ENCODE results near the gene CUX1. TPM values are rescaled to one million over a fixed set of nuclear protein-coding genes. Genes with fewer than 3 reads are reported as not detected.
"Not testable (repeated sequence)": the region's sequence is repeated elsewhere in the genome, so short reads cannot be mapped to it uniquely, and the experiment has no call there.

Gene CUX1
- total and polyA plus RNA-seq, 5 donors: 54.1 to 146 (median 109) TPM

DNA sequence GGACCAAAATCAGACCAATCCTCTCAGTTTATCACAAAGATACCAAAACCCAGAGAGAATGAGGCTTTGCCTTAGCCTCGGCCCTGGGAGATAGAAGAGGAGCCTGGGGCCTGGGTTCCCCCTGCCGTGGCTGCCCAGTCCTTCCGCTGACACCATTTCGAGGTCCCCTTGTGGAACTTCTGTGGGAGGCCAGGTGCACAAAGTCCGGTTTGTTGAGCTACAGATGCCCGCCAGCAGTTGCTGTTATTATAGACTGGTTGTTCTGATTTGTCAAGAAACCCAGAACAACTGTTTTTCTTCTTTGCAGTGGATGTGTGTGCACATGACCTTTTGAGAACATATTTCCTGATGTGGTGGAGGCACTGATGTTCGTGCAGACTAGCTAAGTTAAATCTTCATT lies 47.6 kb downstream of the CUX1 start:
- ATAC-seq: no peak
- intact Hi-C loops (cut with DNase I): no loop called here
- Histone ChIP-seq H3K27me3 (ENCODE audit: control insufficient read depth, insufficient read depth) (no peaks in the 10 kb centered on the region), H3K27ac (ENCODE audit: low read length) (no peak overlapping the region), H3K4me3 (ENCODE audit: low read length) (no peak overlapping the region), H3K4me1 (ENCODE audit: control insufficient read depth, insufficient read depth, low read length) (peaks cover 13% of the 10 kb centered on the region), H3K9me3 (ENCODE audit: control insufficient read depth, low read length) (no peaks in the 10 kb centered on the region)
- no peak for DNase-seq
- WGBS: 83% methylated on average over 7 of the region's 7 CpGs

GRCh38 chr7:101865455-101865854 lies 48.0 kb downstream of the CUX1 start:
- intact Hi-C loops (cut with DNase I): no loop called here
- ATAC-seq (peak; percentile 27 to 41), DNase-seq (no peak)
- no peaks in the 10 kb centered on the region for H3K9me3 ChIP-seq (ENCODE audit: control insufficient read depth, low read length)
- peak overlapping the region; percentile 6 for H3K27ac ChIP-seq (ENCODE audit: low read length)
- H3K27me3 ChIP-seq (ENCODE audit: control insufficient read depth, insufficient read depth): no peaks in the 10 kb centered on the region
- no peak overlapping the region for H3K4me3 ChIP-seq (ENCODE audit: low read length)
- 72% methylated on average over 13 of the region's 13 CpGs for WGBS
- peaks cover 11% of the 10 kb centered on the region for H3K4me1 ChIP-seq (ENCODE audit: control insufficient read depth, insufficient read depth, low read length)

GRCh38 chr7:101866328-101866727 lies 48.9 kb downstream of the CUX1 start:
- intact Hi-C loops (cut with DNase I): no loop called here
- H3K4me1 ChIP-seq (ENCODE audit: control insufficient read depth, insufficient read depth, low read length): peaks cover 10% of the 10 kb centered on the region
- H3K4me3 ChIP-seq (ENCODE audit: low read length): no peak overlapping the region
- H3K9me3 ChIP-seq (ENCODE audit: control insufficient read depth, low read length): no peaks in the 10 kb centered on the region
- ATAC-seq: no peak
- 99% methylated on average over 8 of the region's 8 CpGs for whole genome bisulfite sequencing
- no peak for DNase-seq
- H3K27me3 ChIP-seq (ENCODE audit: control insufficient read depth, insufficient read depth): no peaks in the 10 kb centered on the region
- no peak overlapping the region for H3K27ac ChIP-seq (ENCODE audit: low read length)

DNA sequence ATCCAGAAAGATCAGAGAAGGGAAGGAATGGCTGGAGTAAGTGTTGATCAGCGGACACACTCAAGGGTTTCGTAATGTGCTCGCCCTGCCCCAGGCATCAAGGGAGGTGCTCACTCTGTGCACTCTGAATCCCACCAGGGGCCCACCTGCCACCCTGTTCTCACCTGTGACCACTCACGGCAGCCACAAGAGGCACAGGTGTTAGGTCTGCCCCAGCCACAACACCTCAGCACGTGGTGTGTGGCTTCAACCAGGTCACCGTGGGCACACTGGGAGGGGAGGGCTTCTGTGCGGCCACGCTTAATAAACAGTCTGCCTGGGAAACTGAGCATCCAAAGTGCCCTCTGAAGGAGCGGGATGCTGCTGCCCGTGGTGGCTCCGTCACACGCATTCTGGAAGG lies 49.8 kb downstream of the CUX1 start:
- Histone ChIP-seq H3K4me3 (ENCODE audit: low read length) (no peak overlapping the region), H3K9me3 (ENCODE audit: control insufficient read depth, low read length) (no peaks in the 10 kb centered on the region), H3K4me1 (ENCODE audit: control insufficient read depth, insufficient read depth, low read length) (peaks cover 8% of the 10 kb centered on the region), H3K27ac (ENCODE audit: low read length) (no peak overlapping the region), H3K27me3 (ENCODE audit: control insufficient read depth, insufficient read depth) (no peaks in the 10 kb centered on the region)
- DNase-seq (no peak), ATAC-seq (no peak)
- intact Hi-C loops (cut with DNase I): no loop called here
- WGBS: 92% methylated on average over 12 of the region's 12 CpGs

DNA sequence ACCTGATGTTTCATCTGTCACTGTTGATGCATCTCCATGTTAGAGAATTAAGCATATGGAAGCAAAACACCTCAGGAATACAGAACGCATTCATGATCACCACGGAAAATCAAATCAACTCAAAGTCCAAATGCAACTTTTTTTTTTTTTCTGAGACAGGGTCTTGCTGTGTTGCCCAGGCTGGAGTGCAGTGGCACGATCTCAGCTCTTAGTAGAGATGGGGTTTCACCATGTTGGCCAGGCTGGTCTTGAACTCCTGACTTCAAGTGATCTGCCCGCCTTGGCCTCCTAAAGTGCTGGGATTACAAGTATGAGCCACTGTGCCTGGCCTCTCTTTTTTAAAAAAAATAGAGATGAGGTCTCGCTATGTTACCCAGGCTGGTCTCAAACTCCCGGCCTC lies 50.3 kb downstream of the CUX1 start:
- H3K4me3 ChIP-seq (ENCODE audit: low read length); DNase-seq; H3K27ac ChIP-seq (ENCODE audit: low read length); ATAC-seq; H3K4me1 ChIP-seq (ENCODE audit: control insufficient read depth, insufficient read depth, low read length); intact Hi-C loops (cut with DNase I); H3K9me3 ChIP-seq (ENCODE audit: control insufficient read depth, low read length); H3K27me3 ChIP-seq (ENCODE audit: control insufficient read depth, insufficient read depth): not testable (repeated sequence)
- 95% methylated on average over 6 of the region's 6 CpGs for WGBS

DNA sequence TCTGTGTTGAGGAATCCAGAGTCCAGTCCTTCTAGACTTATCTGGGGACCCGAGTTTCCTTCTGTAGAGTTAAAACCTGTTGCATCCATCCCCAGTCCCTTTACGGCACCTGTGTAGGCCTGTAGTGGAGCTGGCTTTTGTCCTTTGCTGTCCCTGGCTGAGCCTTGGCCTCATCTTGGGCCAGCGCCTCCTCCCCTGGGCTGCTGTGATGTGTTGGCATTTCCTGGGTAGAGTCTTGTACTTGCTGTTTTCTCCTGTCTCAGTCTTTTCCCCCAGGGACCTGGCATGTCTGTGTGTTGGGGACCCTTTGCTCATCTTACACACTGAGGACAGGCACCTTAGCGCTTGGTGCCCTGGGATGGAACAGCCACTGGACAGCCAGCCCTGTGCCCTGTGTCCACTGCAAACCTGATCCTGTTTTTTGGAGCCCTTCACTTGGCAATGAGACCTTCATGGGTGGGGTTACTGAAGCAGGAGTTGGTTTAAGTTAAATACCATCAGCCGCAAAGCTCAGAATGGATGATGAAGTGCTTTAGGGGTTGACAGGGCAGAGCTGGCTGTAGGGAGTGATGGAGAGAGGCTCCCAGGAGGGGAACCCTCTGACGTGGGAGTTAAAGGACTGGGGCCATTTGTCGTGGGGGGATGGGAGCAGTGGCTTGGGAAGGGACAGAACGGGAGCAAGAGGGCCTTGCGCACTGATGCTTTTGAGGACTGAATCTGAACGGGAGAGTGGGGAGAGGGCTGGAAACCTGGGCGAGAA lies 50.9 kb downstream of the CUX1 start:
- Histone ChIP-seq H3K9me3 (ENCODE audit: control insufficient read depth, low read length) (no peaks in the 10 kb centered on the region), H3K27ac (ENCODE audit: low read length) (no peak overlapping the region), H3K27me3 (ENCODE audit: control insufficient read depth, insufficient read depth) (no peaks in the 10 kb centered on the region), H3K4me3 (ENCODE audit: low read length) (no peak overlapping the region), H3K4me1 (ENCODE audit: control insufficient read depth, insufficient read depth, low read length) (peaks cover 5% of the 10 kb centered on the region)
- DNase-seq: no peak
- intact Hi-C loops (cut with DNase I): no loop called here
- 83% methylated on average over 11 of the region's 11 CpGs for WGBS
- no peak for ATAC-seq

- intact Hi-C loops (cut with DNase I): no loop called here
- DNase-seq (no peak), ATAC-seq (no peak)
- WGBS: 81% methylated on average over 38 of the region's 38 CpGs
- no peaks in the 10 kb centered on the region for H3K27me3 ChIP-seq (ENCODE audit: control insufficient read depth, insufficient read depth)
- no peak overlapping the region for H3K4me3 ChIP-seq (ENCODE audit: low read length)
- H3K4me1 ChIP-seq (ENCODE audit: control insufficient read depth, insufficient read depth, low read length): peaks cover 3% of the 10 kb centered on the region
- H3K9me3 ChIP-seq (ENCODE audit: control insufficient read depth, low read length): no peaks in the 10 kb centered on the region
- no peak overlapping the region for H3K27ac ChIP-seq (ENCODE audit: low read length)
These were observed 51.8 kb downstream of the CUX1 start for GRCh38 chr7:101869026-101869900.

- Histone ChIP-seq H3K9me3 (ENCODE audit: control insufficient read depth, low read length) (no peaks in the 10 kb centered on the region), H3K4me1 (ENCODE audit: control insufficient read depth, insufficient read depth, low read length) (peaks cover 3% of the 10 kb centered on the region), H3K4me3 (ENCODE audit: low read length) (no peak overlapping the region), H3K27ac (ENCODE audit: low read length) (no peak overlapping the region), H3K27me3 (ENCODE audit: control insufficient read depth, insufficient read depth) (no peaks in the 10 kb centered on the region)
- no peak for DNase-seq
- no peak for ATAC-seq
- intact Hi-C loops (cut with DNase I): no loop called here
- 81% methylated on average over 7 of the region's 7 CpGs for WGBS
These were observed 52.5 kb downstream of the CUX1 start for GRCh38 chr7:101869901-101870290.

DNA sequence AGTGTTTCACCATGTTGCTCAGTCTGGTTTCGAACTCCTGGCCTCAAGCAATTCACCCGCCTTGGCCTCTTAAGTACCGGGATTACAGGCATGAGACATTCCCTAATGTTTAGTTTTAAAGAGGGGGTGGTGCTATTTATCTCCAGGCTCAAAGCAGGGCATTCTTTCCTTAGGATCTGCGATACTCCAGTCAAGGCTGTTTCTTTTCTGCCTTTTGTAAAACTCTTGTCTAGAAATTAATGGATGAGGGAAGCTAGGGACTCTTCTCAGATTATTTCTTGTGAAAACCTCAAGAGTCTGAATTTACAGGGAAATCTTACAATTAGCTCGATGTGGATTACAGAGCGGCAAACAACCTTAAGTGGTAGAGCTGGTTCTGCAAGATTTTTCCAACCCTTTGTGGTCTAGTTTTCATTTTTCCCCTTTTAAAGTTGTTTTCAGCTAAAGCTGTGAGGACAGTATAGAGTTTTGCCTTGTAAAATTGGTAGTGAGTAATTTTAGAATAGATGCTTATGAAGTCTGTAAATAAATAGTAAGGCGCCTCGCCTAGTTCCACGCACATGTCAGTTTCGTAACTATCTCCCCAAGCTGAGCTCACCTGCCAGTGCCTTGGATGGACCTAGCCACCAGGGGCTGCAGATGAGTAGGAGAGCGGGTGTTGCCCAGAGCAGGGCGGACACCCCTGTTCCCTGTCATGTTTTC lies 53.1 kb downstream of the CUX1 start:
- Histone ChIP-seq H3K4me3 (ENCODE audit: low read length) (no peak overlapping the region), H3K4me1 (ENCODE audit: control insufficient read depth, insufficient read depth, low read length) (peaks cover 2% of the 10 kb centered on the region), H3K27ac (ENCODE audit: low read length) (no peak overlapping the region), H3K27me3 (ENCODE audit: control insufficient read depth, insufficient read depth) (no peaks in the 10 kb centered on the region), H3K9me3 (ENCODE audit: control insufficient read depth, low read length) (no peaks in the 10 kb centered on the region)
- 74% methylated on average over 12 of the region's 12 CpGs for WGBS
- ATAC-seq (no peak), DNase-seq (no peak)
- intact Hi-C loops (cut with DNase I): no loop called here

GRCh38 chr7:101871351-101871750 lies 53.9 kb downstream of the CUX1 start:
- ATAC-seq (no peak), DNase-seq (no peak)
- intact Hi-C loops (cut with DNase I): no loop called here
- Histone ChIP-seq H3K4me1 (ENCODE audit: control insufficient read depth, insufficient read depth, low read length) (no peaks in the 10 kb centered on the region), H3K27me3 (ENCODE audit: control insufficient read depth, insufficient read depth) (no peaks in the 10 kb centered on the region), H3K9me3 (ENCODE audit: control insufficient read depth, low read length) (no peaks in the 10 kb centered on the region), H3K27ac (ENCODE audit: low read length) (no peak overlapping the region), H3K4me3 (ENCODE audit: low read length) (no peak overlapping the region)
- WGBS: 91% methylated on average over 9 of the region's 9 CpGs

- no peak for ATAC-seq
- Histone ChIP-seq H3K27me3 (ENCODE audit: control insufficient read depth, insufficient read depth) (no peaks in the 10 kb centered on the region), H3K27ac (ENCODE audit: low read length) (no peak overlapping the region), H3K4me1 (ENCODE audit: control insufficient read depth, insufficient read depth, low read length) (peaks cover 1% of the 10 kb centered on the region), H3K9me3 (ENCODE audit: control insufficient read depth, low read length) (no peaks in the 10 kb centered on the region), H3K4me3 (ENCODE audit: low read length) (no peak overlapping the region)
- intact Hi-C loops (cut with DNase I): no loop called here
- 54% methylated on average over 5 of the region's 5 CpGs for whole genome bisulfite sequencing
- no peak for DNase-seq
These were observed 56.6 kb downstream of the CUX1 start for GRCh38 chr7:101874028-101874427.

Data from right cardiac atrium (tissue), 5 donors.